Ectodermal cell (in vitro differentiated cells): ENCODE results near the gene SLC12A3.
"Not testable (repeated sequence)": the region's sequence is repeated elsewhere in the genome, so short reads cannot be mapped to it uniquely, and the experiment has no call there.

Experiments used
- H3K27ac ChIP-seq: 2 replicates; pipeline ENCODE4 v1.7.0; 2013; ENCODE audit warnings: mild to moderate bottlenecking, low read depth, low read length; ENCODE audit not compliant: insufficient read depth, poor library complexity, severe bottlenecking
- H3K27me3 ChIP-seq: 2 replicates; pipeline ENCODE4 v1.7.0; 2013; ENCODE audit warnings: mild to moderate bottlenecking, low read length; ENCODE audit not compliant: insufficient read depth, control insufficient read depth, poor library complexity, severe bottlenecking
- H3K36me3 ChIP-seq: one replicate; pipeline ENCODE4 v1.7.0; 2013; ENCODE audit warnings: low read length; ENCODE audit not compliant: control insufficient read depth, insufficient read depth
- H3K4me1 ChIP-seq: one replicate; pipeline ENCODE4 v1.7.0; 2013; ENCODE audit warnings: low read length; ENCODE audit not compliant: control insufficient read depth, insufficient read depth
- H3K4me3 ChIP-seq: 2 replicates; pipeline ENCODE4 v1.7.0; 2013; ENCODE audit warnings: low read depth, low read length, control low read depth; ENCODE audit not compliant: insufficient read depth
- H3K9me3 ChIP-seq: 2 replicates; pipeline ENCODE4 v1.7.0; 2013; ENCODE audit warnings: mild to moderate bottlenecking, low read length, moderate library complexity; ENCODE audit not compliant: control insufficient read depth
- WGBS, 2 experiments: methylation state at CpG; one replicate each; pipeline ENCODE4 v1.1.7; 2013; ENCODE audit warnings: missing lambda C conversion rate in 2 of 2; 5-methylcytosine and 5-hydroxymethylcytosine counted together

Gene SLC12A3

GRCh38 chr16:56879276-56879675 is 14.3 kb downstream of the SLC12A3 start:
- no peaks in the 10 kb centered on the region for H3K4me1 ChIP-seq
- H3K4me3 ChIP-seq, result no peak overlapping the region
- H3K36me3 ChIP-seq, result no peaks in the 10 kb centered on the region
- H3K9me3 ChIP-seq, result no peaks in the 10 kb centered on the region
- H3K27me3 ChIP-seq, result no peaks in the 10 kb centered on the region
- no peak overlapping the region for H3K27ac ChIP-seq
- 92 to 93% methylated on average over 9 of the region's 9 CpGs for WGBS, 2 experiments

- Histone ChIP-seq H3K36me3 (no peaks in the 10 kb centered on the region), H3K4me3 (no peak overlapping the region)
Observed at GRCh38 chr16:56880176-56880575, 15.2 kb downstream of the SLC12A3 start.

GRCh38 chr16:56880685-56881084 is 15.7 kb downstream of the SLC12A3 start:
- no peak overlapping the region for H3K4me3 ChIP-seq
- no peaks in the 10 kb centered on the region for H3K4me1 ChIP-seq
- H3K27me3 ChIP-seq, result no peaks in the 10 kb centered on the region
- no peak overlapping the region for H3K27ac ChIP-seq
- no peaks in the 10 kb centered on the region for H3K36me3 ChIP-seq
- H3K9me3 ChIP-seq, result peaks cover 3% of the 10 kb centered on the region
- WGBS, 2 experiments, result 92 to 96% methylated on average over 4 of the region's 4 CpGs

More at GRCh38 chr16:56880176-56880575, 15.2 kb downstream of the SLC12A3 start:
- Histone ChIP-seq H3K27me3 (no peaks in the 10 kb centered on the region), H3K27ac (no peak overlapping the region), H3K9me3 (no peaks in the 10 kb centered on the region), H3K4me1 (no peaks in the 10 kb centered on the region)
- WGBS, 2 experiments, result 92 to 95% methylated on average over 12 of the region's 12 CpGs

- Histone ChIP-seq H3K4me3 (no peak overlapping the region), H3K36me3 (no peaks in the 10 kb centered on the region), H3K27me3 (no peaks in the 10 kb centered on the region), H3K4me1 (no peaks in the 10 kb centered on the region), H3K27ac (no peak overlapping the region), H3K9me3 (peaks cover 3% of the 10 kb centered on the region)
- WGBS, 2 experiments, result 88 to 90% methylated on average over 6 to 7 of the region's 8 CpGs
Observed at GRCh38 chr16:56882077-56882800, 17.2 kb downstream of the SLC12A3 start.

GRCh38 chr16:56883586-56883985 is 18.6 kb downstream of the SLC12A3 start:
- H3K36me3 ChIP-seq, result no peaks in the 10 kb centered on the region
- WGBS, 2 experiments, result 91 to 92% methylated on average over 2 of the region's 2 CpGs
- H3K4me3 ChIP-seq, result no peak overlapping the region
- H3K4me1 ChIP-seq, result no peaks in the 10 kb centered on the region
- no peak overlapping the region for H3K27ac ChIP-seq
- H3K9me3 ChIP-seq, result peaks cover 3% of the 10 kb centered on the region
- no peaks in the 10 kb centered on the region for H3K27me3 ChIP-seq

- Histone ChIP-seq H3K4me1 (no peaks in the 10 kb centered on the region), H3K4me3 (no peak overlapping the region), H3K27ac (no peak overlapping the region), H3K36me3 (no peaks in the 10 kb centered on the region), H3K9me3 (peaks cover 3% of the 10 kb centered on the region), H3K27me3 (no peaks in the 10 kb centered on the region)
- WGBS, 2 experiments, result 92 to 93% methylated on average over 14 of the region's 14 CpGs
Observed at GRCh38 chr16:56884026-56884582, 19.1 kb downstream of the SLC12A3 start.

GRCh38 chr16:56884929-56885328 is 19.9 kb downstream of the SLC12A3 start:
- H3K27ac ChIP-seq, H3K36me3 ChIP-seq, H3K4me1 ChIP-seq, H3K9me3 ChIP-seq, H3K4me3 ChIP-seq, H3K27me3 ChIP-seq: not testable (repeated sequence)
- WGBS, 2 experiments, result 93 to 94% methylated on average over 13 of the region's 13 CpGs

- Histone ChIP-seq H3K27me3 (no peaks in the 10 kb centered on the region), H3K4me3 (no peak overlapping the region), H3K4me1 (no peaks in the 10 kb centered on the region), H3K9me3 (peaks cover 3% of the 10 kb centered on the region), H3K27ac (no peak overlapping the region), H3K36me3 (no peaks in the 10 kb centered on the region)
- 88 to 90% methylated on average over 9 of the region's 9 CpGs for WGBS, 2 experiments
Observed at GRCh38 chr16:56885446-56886162, 20.6 kb downstream of the SLC12A3 start.

GRCh38 chr16:56886296-56886695 is 21.3 kb downstream of the SLC12A3 start:
- Histone ChIP-seq H3K27ac (no peak overlapping the region), H3K4me3 (no peak overlapping the region), H3K9me3 (peaks cover 3% of the 10 kb centered on the region), H3K4me1 (no peaks in the 10 kb centered on the region), H3K36me3 (no peaks in the 10 kb centered on the region), H3K27me3 (no peaks in the 10 kb centered on the region)
- WGBS, 2 experiments, result 93% methylated on average over 12 of the region's 12 CpGs

- Histone ChIP-seq H3K4me1 (no peaks in the 10 kb centered on the region), H3K9me3 (peaks cover 3% of the 10 kb centered on the region), H3K27ac (no peak overlapping the region), H3K36me3 (no peaks in the 10 kb centered on the region), H3K27me3 (no peaks in the 10 kb centered on the region), H3K4me3 (no peak overlapping the region)
- 94% methylated on average over 9 of the region's 9 CpGs for WGBS, 2 experiments
Observed at GRCh38 chr16:56886826-56887225, 21.8 kb downstream of the SLC12A3 start.
